ENCODE measurements around the gene BRWD1.

BRWD1 gene

GRCh38 chr21:39185157-39185556, 128.3 kb downstream of the BRWD1 start:
- peaks cover 37% of the 10 kb centered on the region for H3K4me1 ChIP-seq (ENCODE audit: insufficient read depth, low read length)
- ATAC-seq (ENCODE audit: insufficient read depth, low read depth) = no peak
- no peaks in the 10 kb centered on the region for H3K27me3 ChIP-seq (ENCODE audit: insufficient read depth, low read length, poor library complexity)
- H3K9me3 ChIP-seq (ENCODE audit: insufficient read depth, low read length, severe bottlenecking) = no peaks in the 10 kb centered on the region
- H4K20me1 ChIP-seq (ENCODE audit: insufficient read depth, low read length) = peaks cover 14% of the 10 kb centered on the region; the same call in 1 of the 2 replicates
- no peak overlapping the region for H2AFZ ChIP-seq (ENCODE audit: low read depth, low read length)
- no peak overlapping the region for H3K9ac ChIP-seq (ENCODE audit: low read depth, low read length)
- H3K4me3 ChIP-seq (ENCODE audit: low read depth in 1 of 2, low read length in 2 of 2) = no peak overlapping the region
- DNase-seq = no peak
- peak overlapping the region; percentile 89; the same call in 1 of the 2 replicates for H3K4me2 ChIP-seq (ENCODE audit: insufficient read depth, low read length)
- H3K27ac ChIP-seq (ENCODE audit: low read length) = no peak overlapping the region
- TF ChIP-seq EZH2 (IDR thresholded peaks at IDR 0.05; ENCODE audit: borderline replicate concordance, low read depth, low read length, severe bottlenecking) = no peak
- TF ChIP-seq CTCF (IDR thresholded peaks at IDR 0.05; ENCODE audit: borderline replicate concordance, extremely low read depth, low read length, poor library complexity, severe bottlenecking) = no peak
- peaks cover 11% of the 10 kb centered on the region for H3K36me3 ChIP-seq (ENCODE audit: insufficient read depth, low read length)
- peaks cover 31% of the 10 kb centered on the region for H3K79me2 ChIP-seq (ENCODE audit: insufficient read depth, low read length)

GRCh38 chr21:39184050-39184980, 129.1 kb downstream of the BRWD1 start:
- DNase-seq (no peak), ATAC-seq (ENCODE audit: insufficient read depth, low read depth) (no peak)
- Histone ChIP-seq H3K27ac (ENCODE audit: low read length) (peak overlapping the region; percentile 91), H3K27me3 (ENCODE audit: insufficient read depth, low read length, poor library complexity) (no peaks in the 10 kb centered on the region), H3K79me2 (ENCODE audit: insufficient read depth, low read length) (peaks cover 37% of the 10 kb centered on the region), H3K4me1 (ENCODE audit: insufficient read depth, low read length) (peaks cover 41% of the 10 kb centered on the region), H3K36me3 (ENCODE audit: insufficient read depth, low read length) (peaks cover 19% of the 10 kb centered on the region), H3K9me3 (ENCODE audit: insufficient read depth, low read length, severe bottlenecking) (no peaks in the 10 kb centered on the region), H3K4me3 (ENCODE audit: low read depth in 1 of 2, low read length in 2 of 2) (peak overlapping the region; percentile 89 to 97; a peak in 3 of 4 replicates), H4K20me1 (ENCODE audit: insufficient read depth, low read length) (peaks cover 14% of the 10 kb centered on the region; the same call in 1 of the 2 replicates), H2AFZ (ENCODE audit: low read depth, low read length) (peak overlapping the region; percentile 92), H3K4me2 (ENCODE audit: insufficient read depth, low read length) (peak overlapping the region; percentile 89), H3K9ac (ENCODE audit: low read depth, low read length) (peak overlapping the region; percentile 85)
- TF ChIP-seq CTCF (IDR thresholded peaks at IDR 0.05; ENCODE audit: borderline replicate concordance, extremely low read depth, low read length, poor library complexity, severe bottlenecking) (no peak), EZH2 (IDR thresholded peaks at IDR 0.05; ENCODE audit: borderline replicate concordance, low read depth, low read length, severe bottlenecking) (no peak)

- no peaks in the 10 kb centered on the region for H3K27me3 ChIP-seq (ENCODE audit: insufficient read depth, low read length, poor library complexity)
- H3K9ac ChIP-seq (ENCODE audit: low read depth, low read length) = peak within 1 kb of the TSS; percentile 85
- H3K27ac ChIP-seq (ENCODE audit: low read length) = peak within 1 kb of the TSS; percentile 91
- TF ChIP-seq EZH2 (IDR thresholded peaks at IDR 0.05; ENCODE audit: borderline replicate concordance, low read depth, low read length, severe bottlenecking) (no peak), CTCF (IDR thresholded peaks at IDR 0.05; ENCODE audit: borderline replicate concordance, extremely low read depth, low read length, poor library complexity, severe bottlenecking) (peak; percentile 11)
- H3K4me3 ChIP-seq (ENCODE audit: low read depth in 1 of 2, low read length in 2 of 2) = peak within 1 kb of the TSS; percentile 89 to 97
- ATAC-seq (ENCODE audit: insufficient read depth, low read depth) (peak; percentile 87), DNase-seq (peak; percentile 92)
- peaks cover 14% of the 10 kb centered on the region; the same call in 1 of the 2 replicates for H4K20me1 ChIP-seq (ENCODE audit: insufficient read depth, low read length)
- H3K4me1 ChIP-seq (ENCODE audit: insufficient read depth, low read length) = peaks cover 48% of the 10 kb centered on the region
- H3K36me3 ChIP-seq (ENCODE audit: insufficient read depth, low read length) = peaks cover 27% of the 10 kb centered on the region
- no peaks in the 10 kb centered on the region for H3K9me3 ChIP-seq (ENCODE audit: insufficient read depth, low read length, severe bottlenecking)
- H3K4me2 ChIP-seq (ENCODE audit: insufficient read depth, low read length) = peak within 1 kb of the TSS; percentile 89
- peak within 1 kb of the TSS; percentile 92 for H2AFZ ChIP-seq (ENCODE audit: low read depth, low read length)
- H3K79me2 ChIP-seq (ENCODE audit: insufficient read depth, low read length) = peaks cover 45% of the 10 kb centered on the region
Measured at GRCh38 chr21:39183272-39184049, 130.0 kb downstream of the BRWD1 start, which contains the start of gene PSMG1. Gene PSMG1 (minus strand): TSS chr21:39183451. CDS start chr21:39183385, 66 bp downstream.
